ENCODE measurements around the gene POLRMT.
"Not testable (repeated sequence)": the region's sequence is repeated elsewhere in the genome, so short reads cannot be mapped to it uniquely, and the experiment has no call there.

POLRMT gene

DNA sequence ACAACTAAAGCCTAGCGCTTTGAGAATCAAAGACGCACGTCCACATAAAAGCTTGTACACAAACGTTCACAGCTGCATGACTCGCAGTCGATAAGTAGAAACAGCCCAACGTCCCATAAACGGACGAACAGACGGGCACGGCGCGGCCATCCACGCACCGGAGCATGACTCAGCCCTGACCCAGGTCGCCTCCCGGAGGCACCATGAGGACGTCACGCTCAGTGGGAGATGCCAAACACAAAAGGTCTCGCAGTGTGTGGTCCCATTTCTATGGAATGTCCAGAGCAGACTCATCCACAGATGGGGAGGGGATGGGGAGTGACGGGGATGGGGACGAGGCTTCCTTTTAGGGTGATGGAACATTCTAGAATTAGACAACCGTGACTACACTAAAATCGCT, 9.4 kb downstream of the POLRMT start:
- DNase-seq (ENCODE audit: low read depth), result peak; percentile 52
- no peak overlapping the region for H3K4me3 ChIP-seq (ENCODE audit: control insufficient read depth, low read depth, low read length)
- TF ChIP-seq, protein P1, sequence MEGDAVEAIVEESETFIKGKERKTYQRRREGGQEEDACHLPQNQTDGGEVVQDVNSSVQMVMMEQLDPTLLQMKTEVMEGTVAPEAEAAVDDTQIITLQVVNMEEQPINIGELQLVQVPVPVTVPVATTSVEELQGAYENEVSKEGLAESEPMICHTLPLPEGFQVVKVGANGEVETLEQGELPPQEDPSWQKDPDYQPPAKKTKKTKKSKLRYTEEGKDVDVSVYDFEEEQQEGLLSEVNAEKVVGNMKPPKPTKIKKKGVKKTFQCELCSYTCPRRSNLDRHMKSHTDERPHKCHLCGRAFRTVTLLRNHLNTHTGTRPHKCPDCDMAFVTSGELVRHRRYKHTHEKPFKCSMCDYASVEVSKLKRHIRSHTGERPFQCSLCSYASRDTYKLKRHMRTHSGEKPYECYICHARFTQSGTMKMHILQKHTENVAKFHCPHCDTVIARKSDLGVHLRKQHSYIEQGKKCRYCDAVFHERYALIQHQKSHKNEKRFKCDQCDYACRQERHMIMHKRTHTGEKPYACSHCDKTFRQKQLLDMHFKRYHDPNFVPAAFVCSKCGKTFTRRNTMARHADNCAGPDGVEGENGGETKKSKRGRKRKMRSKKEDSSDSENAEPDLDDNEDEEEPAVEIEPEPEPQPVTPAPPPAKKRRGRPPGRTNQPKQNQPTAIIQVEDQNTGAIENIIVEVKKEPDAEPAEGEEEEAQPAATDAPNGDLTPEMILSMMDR (IDR thresholded peaks at IDR 0.05; ENCODE audit: control insufficient read depth, insufficient read depth, low read depth, low read length, missing control alignments), result no peak

DNA sequence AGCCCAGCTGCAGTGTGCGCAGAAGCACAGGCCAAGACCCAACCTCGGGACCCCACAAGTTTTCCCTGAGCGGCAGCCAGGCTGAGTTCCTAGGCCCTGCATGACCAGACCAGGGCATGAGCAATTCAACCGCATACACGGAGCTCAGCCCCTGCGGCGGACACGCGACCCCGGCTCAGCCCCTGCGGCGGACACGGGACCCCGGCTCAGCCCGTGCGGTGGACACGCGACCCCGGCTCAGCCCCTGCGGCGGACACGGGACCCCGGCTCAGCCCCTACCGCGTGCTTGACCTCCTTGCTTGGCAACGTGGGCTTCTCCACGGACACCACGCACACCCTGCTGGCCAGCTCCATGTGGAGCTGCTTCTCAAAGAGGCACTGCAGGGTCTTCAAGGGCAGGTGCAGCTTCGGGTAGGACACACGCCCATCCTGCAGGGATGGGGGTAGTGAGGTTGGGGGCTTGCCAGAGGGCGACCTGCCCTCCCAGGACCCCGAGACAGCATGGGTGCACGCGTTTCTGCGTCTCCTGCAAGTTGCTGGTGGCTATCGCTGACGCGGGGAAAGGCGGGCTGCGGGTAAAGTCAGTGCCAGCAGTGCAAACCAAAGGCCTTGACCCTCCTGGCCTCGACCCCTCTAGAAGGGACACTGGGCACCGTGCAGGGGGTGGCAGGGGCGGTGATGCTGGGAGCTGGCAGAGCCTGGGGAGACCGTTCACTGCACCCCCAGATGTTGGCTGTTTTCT, 10.0 kb downstream of the POLRMT start:
- DNase-seq (ENCODE audit: low read depth), result no peak
- TF ChIP-seq, protein P1 (IDR thresholded peaks at IDR 0.05; ENCODE audit: control insufficient read depth, insufficient read depth, low read depth, low read length, missing control alignments), result no peak
- no peak overlapping the region for H3K4me3 ChIP-seq (ENCODE audit: control insufficient read depth, low read depth, low read length)

DNA sequence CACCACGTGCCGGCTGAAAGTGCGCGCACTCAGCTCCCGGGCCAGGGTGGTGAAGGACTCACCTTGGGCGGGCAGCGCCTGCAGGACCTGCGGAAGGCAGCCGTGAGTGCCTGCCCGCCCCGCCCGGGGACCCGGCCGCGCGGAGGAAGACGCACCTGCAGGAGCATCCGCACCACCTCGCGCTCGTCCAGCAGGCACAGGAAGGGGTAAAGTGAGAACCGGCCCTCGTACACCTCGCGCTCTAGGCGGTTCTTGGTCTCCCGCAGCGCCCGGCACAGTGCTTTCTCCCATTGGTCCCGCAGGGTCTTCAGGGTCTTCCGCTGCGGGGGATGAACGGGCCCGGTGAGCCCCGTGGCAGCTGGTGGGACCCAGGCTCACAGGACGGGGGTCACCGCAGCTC, 10.7 kb downstream of the POLRMT start:
- DNase-seq (ENCODE audit: low read depth), result no peak
- no peak overlapping the region for H3K4me3 ChIP-seq (ENCODE audit: control insufficient read depth, low read depth, low read length)
- TF ChIP-seq, protein P1 (IDR thresholded peaks at IDR 0.05; ENCODE audit: control insufficient read depth, insufficient read depth, low read depth, low read length, missing control alignments), result no peak

DNA sequence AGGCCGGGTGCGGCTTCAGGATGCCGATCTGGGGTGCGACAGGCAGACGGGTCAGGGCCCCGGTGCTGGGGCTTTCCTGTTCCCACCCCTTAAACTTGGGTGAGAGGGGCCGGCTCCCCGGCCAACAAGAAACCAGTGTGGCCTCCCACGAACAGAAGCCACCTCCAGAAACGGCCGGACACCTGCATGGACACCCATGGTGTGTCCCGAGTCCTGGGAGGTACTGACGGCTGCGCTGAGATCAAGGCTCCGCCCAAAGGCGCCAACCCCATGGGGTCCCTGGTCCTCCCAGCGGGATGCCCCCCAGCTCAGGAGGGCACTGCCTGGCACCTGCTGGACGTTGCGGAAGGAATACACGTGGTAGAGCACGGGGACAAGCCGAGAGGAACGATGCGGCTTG, 11.5 kb downstream of the POLRMT start:
- no peak overlapping the region for H3K4me3 ChIP-seq (ENCODE audit: control insufficient read depth, low read depth, low read length)
- DNase-seq (ENCODE audit: low read depth), result no peak
- TF ChIP-seq, protein P1 (IDR thresholded peaks at IDR 0.05; ENCODE audit: control insufficient read depth, insufficient read depth, low read depth, low read length, missing control alignments), result no peak

DNA sequence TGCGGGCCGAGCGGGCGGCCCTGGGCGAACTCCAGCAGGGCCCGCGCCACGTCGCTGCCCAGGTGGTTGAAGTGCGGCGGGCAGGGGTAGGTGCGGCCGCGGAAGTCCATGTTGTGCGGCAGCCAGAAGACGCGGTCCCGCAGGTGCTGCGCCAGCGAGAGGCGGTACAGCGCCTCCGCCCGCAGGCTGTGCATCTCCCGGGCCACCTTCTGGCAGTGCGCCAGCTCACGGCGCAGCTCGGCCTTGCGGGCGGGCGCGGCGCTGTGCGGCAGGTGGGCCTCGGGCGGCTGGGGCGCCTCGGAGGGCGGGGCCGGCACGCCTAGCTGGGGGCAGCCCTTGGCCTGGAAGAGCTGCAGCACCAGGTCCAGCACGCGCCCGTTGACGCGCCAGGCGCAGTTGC, 12.1 kb downstream of the POLRMT start:
- not testable (repeated sequence) for DNase-seq (ENCODE audit: low read depth); H3K4me3 ChIP-seq (ENCODE audit: control insufficient read depth, low read depth, low read length)

DNA sequence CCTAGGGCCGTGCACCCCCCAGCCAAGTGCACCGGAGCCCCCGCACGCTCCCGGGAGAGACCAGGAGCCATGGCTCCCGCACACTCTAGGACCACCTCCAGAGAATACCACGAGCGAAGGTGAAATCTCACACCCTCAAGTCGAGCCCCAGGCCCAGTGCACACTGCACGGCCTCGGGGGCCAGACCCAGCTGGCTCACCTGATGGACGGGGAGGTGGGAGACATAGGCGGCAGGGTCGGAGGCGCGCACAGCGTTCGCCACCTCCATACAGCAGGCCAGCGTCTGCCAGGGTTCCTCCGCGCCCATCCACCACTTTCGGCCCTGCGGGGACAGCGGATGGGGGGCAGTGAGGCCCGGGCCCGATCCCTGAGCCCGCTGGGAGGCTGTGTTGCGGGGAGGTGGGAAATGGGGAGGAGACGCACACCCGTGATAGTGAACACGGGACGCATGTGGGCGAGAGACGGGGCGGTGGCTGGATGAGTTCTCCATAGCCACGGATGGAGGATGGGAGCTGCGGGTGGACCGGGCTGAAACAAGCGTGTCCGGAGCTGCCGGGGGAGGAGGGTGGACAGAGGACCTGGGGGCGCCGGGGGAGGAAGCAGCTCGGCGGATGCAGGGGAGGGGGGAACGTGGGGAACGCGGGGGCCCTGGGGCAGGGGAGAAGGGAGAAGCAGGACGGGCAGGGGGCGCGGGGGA, 13.0 kb downstream of the POLRMT start:
- no peak for DNase-seq (ENCODE audit: low read depth)
- TF ChIP-seq, protein P1 (IDR thresholded peaks at IDR 0.05; ENCODE audit: control insufficient read depth, insufficient read depth, low read depth, low read length, missing control alignments), result no peak

DNA sequence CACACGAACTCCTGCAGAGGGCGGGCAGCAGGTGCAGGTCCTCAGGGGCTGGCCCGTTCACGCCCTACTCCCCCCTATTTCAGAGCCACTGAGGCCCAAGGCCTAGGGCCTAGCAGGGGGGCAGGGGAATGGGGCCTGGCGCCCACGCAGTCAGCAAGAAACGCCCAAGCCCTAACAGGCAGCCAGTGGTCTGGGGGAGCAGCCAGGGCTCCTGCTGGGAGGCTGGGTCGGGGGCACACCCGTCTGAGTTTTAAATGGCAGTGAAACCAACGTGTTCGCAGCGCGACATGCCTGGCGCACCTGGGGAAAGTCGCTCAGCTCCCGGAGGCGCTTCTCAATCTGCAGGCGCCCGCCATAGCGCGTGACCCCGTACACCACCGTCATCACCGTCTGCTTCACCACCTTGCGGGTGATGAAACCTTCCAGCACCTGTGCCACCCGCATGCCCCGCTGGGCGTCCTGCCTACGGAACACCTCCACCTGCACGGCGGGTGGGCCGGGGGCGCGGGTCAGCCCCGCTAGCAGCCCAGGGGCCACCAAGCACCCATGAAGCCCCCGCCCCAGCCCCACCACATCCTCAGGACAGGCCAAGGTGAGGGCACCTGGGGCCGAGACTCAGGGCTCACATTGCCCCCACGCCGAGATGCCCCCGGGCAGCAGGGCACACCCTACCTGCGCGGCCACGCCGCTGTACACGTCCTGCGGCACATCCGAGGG, 13.9 kb downstream of the POLRMT start:
- TF ChIP-seq, protein P1 (IDR thresholded peaks at IDR 0.05; ENCODE audit: control insufficient read depth, insufficient read depth, low read depth, low read length, missing control alignments), result no peak
- no peak for DNase-seq (ENCODE audit: low read depth)
- no peak overlapping the region for H3K4me3 ChIP-seq (ENCODE audit: control insufficient read depth, low read depth, low read length)

More for the DNA sequence above, 13.0 kb downstream of the POLRMT start:
- no peak overlapping the region for H3K4me3 ChIP-seq (ENCODE audit: control insufficient read depth, low read depth, low read length)

Measured in AG09309 (cell line).